Measurements from ENCODE around the gene ANKS1B.

- TF ChIP-seq, protein P1, sequence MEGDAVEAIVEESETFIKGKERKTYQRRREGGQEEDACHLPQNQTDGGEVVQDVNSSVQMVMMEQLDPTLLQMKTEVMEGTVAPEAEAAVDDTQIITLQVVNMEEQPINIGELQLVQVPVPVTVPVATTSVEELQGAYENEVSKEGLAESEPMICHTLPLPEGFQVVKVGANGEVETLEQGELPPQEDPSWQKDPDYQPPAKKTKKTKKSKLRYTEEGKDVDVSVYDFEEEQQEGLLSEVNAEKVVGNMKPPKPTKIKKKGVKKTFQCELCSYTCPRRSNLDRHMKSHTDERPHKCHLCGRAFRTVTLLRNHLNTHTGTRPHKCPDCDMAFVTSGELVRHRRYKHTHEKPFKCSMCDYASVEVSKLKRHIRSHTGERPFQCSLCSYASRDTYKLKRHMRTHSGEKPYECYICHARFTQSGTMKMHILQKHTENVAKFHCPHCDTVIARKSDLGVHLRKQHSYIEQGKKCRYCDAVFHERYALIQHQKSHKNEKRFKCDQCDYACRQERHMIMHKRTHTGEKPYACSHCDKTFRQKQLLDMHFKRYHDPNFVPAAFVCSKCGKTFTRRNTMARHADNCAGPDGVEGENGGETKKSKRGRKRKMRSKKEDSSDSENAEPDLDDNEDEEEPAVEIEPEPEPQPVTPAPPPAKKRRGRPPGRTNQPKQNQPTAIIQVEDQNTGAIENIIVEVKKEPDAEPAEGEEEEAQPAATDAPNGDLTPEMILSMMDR (IDR thresholded peaks at IDR 0.05): no peak
- no peak for TF ChIP-seq POLR2A (IDR thresholded peaks at IDR 0.05)
Observed at GRCh38 chr12:98786653-98787052, 1198.1 kb downstream of the ANKS1B start.
